Measurements from ENCODE around the gene WDR75. TPM values are rescaled to one million over a fixed set of nuclear protein-coding genes. Genes with fewer than 3 reads are reported as not detected.
A peak's percentile ranks its signal among the peaks of the same experiment; 100 is the strongest.
"Not testable (repeated sequence)": the region's sequence is repeated elsewhere in the genome, so short reads cannot be mapped to it uniquely, and the experiment has no call there.

Gene WDR75
- total RNA-seq, 8 experiments from 2014 or later: 45.1 to 73.9 (median 55.4) TPM

DNA sequence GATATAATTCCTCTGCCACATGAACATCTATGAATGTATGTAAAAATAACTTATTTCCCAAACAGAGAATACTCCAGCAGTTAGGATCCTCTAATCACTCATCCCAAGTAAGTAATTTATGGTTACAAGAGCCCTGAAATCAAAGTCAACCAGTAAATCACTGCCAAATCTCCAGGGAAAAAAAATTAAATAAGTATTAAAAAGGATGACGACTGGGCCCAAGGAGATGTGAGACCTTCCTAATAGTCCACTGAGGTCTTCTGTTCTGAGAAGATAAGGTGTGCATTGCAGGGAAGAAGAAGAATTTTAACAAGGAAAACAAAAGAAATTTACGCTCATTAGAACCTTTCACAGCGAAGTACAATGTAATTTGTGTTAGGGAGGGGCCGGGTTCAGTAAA lies 28.0 kb upstream of the WDR75 start:
- Histone ChIP-seq H3K27ac (no peak overlapping the region), H3K4me1 (replicated peaks in 1 of 2) (no peaks in the 10 kb centered on the region), H3K4me3 (no peak overlapping the region)
- no peak for ATAC-seq (replicated peaks in 6 of 8)
- in situ Hi-C loops (cut with MboI; ENCODE audit: low pct_unique_long_range_greater_than_20kb in 2 of 9, low sequenced_read_pairs in 9 of 9, unreplicated experiment in 9 of 9): loop anchor here in 6 of 9 experiments (10.0 to 25.0 kb wide), 5 partner anchors 326 to 901 kb away; no protein-coding TSS in a partner anchor
- WGBS, 10 experiments: 81 to 100% (median 88%) methylated on average over 1 to 4 of the region's 4 CpGs; no CpG with 5 or more reads in 1 of the 10 experiments

DNA sequence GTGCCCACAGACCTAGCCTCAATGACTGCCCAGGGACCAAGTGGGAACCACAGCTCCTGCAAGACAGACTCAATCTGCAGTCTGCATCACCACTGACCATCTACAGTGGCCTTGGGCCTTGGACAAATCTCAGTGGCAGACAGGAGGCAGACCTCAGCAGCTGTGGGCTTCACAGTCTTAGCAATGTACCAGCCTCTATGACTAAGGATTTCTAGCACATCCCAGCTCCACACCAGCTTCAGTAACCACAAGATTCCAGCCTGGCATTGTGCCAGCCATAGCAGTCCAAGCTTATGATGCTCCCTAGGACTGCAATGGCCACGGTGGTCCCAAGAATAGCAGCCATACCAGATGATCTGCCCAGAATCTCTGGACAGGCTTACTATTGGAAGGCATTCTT lies 19.6 kb upstream of the WDR75 start:
- Histone ChIP-seq H3K27ac (no peak overlapping the region), H3K4me3 (no peak overlapping the region), H3K4me1 (replicated peaks in 1 of 2) (no peaks in the 10 kb centered on the region)
- in situ Hi-C loops (cut with MboI; ENCODE audit: low pct_unique_long_range_greater_than_20kb in 2 of 9, low sequenced_read_pairs in 9 of 9, unreplicated experiment in 9 of 9): loop anchor here in 5 of 9 experiments (25.0 kb wide), 4 partner anchors 334 to 909 kb away; no protein-coding TSS in a partner anchor
- WGBS, 10 experiments: 57 to 100% (median 90%) methylated on average over 1 of the region's 1 CpG; no CpG with 5 or more reads in 6 of the 10 experiments
- peak in 2 of 8 experiments; percentile 25 to 43 for ATAC-seq (replicated peaks in 6 of 8)

DNA sequence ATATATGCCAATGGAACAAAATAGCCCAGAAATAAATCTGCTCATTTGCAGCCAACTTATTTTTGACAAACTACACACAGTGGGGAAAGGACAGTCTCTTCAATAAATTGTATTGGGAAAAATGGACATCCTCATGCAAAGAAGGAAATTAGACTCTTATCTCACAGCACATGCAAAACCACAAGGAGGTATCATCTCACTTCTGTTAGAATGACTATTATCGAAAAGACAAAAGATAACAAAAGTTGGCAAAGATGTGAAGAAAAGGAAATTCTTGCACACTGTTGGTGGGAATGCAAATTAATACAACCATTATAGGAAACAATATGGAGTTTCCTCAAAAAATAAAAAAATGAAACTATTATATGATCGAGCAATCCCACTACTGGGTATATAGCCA lies 16.3 kb upstream of the WDR75 start:
- in situ Hi-C loops (cut with MboI; ENCODE audit: low pct_unique_long_range_greater_than_20kb in 2 of 9, low sequenced_read_pairs in 9 of 9, unreplicated experiment in 9 of 9): loop anchor here in 5 of 9 experiments (25.0 kb wide), 4 partner anchors 338 to 913 kb away; no protein-coding TSS in a partner anchor
- H3K4me3 ChIP-seq: no peak overlapping the region
- no peaks in the 10 kb centered on the region for H3K4me1 ChIP-seq (replicated peaks in 1 of 2)
- no peak for ATAC-seq (replicated peaks in 6 of 8)
- H3K27ac ChIP-seq: no peak overlapping the region
- WGBS, 10 experiments: 51 to 100% (median 88%) methylated on average over 1 to 2 of the region's 2 CpGs; no CpG with 5 or more reads in 1 of the 10 experiments

DNA sequence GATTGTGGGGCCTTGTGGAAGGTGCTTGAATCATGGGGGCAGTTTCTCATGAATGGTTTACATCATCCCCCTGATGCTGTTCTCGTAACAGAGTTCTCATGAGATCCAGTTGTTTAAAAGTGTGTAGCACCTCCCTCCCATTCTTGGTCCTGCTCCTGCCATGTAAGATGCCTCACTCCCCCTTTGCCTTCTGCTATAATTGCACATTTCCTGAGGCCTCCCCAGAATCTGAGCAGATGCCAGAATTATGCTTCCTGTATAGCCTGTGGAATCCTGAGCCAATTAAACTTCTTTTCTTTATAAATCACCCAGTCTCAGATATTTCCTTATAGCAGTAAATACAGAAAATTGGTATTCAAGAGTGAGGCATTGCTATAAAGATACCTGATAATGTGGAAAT lies 15.6 kb upstream of the WDR75 start:
- Histone ChIP-seq H3K27ac (no peak overlapping the region), H3K4me1 (replicated peaks in 1 of 2) (no peaks in the 10 kb centered on the region), H3K4me3 (no peak overlapping the region)
- ATAC-seq (replicated peaks in 6 of 8): no peak
- 71 to 100% (median 100%) methylated on average over 1 of the region's 1 CpG; no CpG with 5 or more reads in 6 of the 10 experiments for WGBS, 10 experiments
- in situ Hi-C loops (cut with MboI; ENCODE audit: low pct_unique_long_range_greater_than_20kb in 2 of 9, low sequenced_read_pairs in 9 of 9, unreplicated experiment in 9 of 9): no loop called here

DNA sequence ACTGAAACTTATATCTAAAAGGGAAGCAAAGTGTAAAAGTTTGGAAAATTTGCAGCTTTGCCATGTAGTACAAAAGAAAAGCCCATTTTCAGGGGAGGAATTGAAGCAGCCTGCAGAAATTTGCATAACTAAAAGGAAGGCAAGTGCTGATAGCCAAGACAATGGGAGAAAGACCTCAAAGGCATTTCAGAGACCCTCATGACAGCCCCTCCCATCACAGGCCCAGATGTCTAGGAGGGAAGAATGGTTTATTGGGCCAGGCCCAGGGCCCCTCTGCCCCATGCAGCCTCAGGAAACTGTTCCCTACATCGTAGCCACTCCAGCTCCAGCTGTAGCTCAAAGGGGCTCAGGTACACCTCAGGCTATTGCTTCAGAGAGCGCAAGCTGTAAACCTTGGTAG lies 14.4 kb upstream of the WDR75 start:
- no peak for ATAC-seq (replicated peaks in 6 of 8)

DNA sequence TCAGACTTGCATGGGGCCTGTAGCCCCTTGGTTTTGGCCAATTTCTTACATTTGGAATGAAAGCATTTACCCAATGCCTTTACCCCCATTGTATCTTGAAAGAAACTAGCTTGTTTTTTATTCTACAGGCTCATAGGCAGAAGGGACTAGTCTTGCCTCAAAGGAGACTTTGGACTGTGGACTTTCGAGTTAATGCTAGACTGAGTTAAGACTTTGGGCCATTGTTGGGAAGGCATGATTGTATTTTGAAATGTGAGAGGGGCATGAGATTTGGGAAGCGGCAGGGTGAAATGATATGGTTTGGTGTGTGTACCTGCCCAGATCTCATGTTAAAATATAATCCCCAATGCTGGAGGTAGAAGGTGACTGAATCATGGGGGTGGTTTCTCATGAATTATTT lies 13.4 kb upstream of the WDR75 start:
- Histone ChIP-seq H3K4me1 (replicated peaks in 1 of 2) (no peaks in the 10 kb centered on the region), H3K27ac (no peak overlapping the region), H3K4me3 (no peak overlapping the region)
- in situ Hi-C loops (cut with MboI; ENCODE audit: low pct_unique_long_range_greater_than_20kb in 2 of 9, low sequenced_read_pairs in 9 of 9, unreplicated experiment in 9 of 9): no loop called here
- no peak for ATAC-seq (replicated peaks in 6 of 8)
- 33 to 100% (median 100%) methylated on average over 1 to 2 of the region's 2 CpGs; no CpG with 5 or more reads in 5 of the 10 experiments for WGBS, 10 experiments

More for the DNA sequence above, 14.4 kb upstream of the WDR75 start:
- H3K27ac ChIP-seq: no peak overlapping the region
- no peak overlapping the region for H3K4me3 ChIP-seq
- WGBS, 10 experiments: 0 to 83% (median 20%) methylated on average over 1 to 2 of the region's 2 CpGs; no CpG with 5 or more reads in 5 of the 10 experiments
- in situ Hi-C loops (cut with MboI; ENCODE audit: low pct_unique_long_range_greater_than_20kb in 2 of 9, low sequenced_read_pairs in 9 of 9, unreplicated experiment in 9 of 9): no loop called here
- H3K4me1 ChIP-seq (replicated peaks in 1 of 2): no peaks in the 10 kb centered on the region

DNA sequence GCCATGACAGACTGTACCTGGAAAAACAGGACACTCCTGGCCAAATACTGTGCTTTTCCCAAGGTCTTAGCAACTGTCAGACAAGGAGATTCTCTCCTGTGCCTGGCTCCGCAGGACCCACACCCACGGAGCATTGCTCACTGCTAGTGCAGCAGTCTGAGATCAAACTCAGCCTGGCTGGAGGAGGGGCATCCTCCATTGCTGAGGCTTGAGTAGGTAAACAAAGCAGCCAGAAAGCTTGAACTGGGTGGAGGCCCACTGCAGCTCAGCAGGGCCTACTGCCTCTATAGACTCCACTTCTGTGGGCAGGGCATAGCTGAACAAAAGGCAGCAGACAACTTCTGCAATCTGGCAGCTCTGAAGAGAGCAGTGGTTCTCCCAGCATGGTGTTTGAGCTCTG lies 10.8 kb upstream of the WDR75 start:
- in situ Hi-C loops (cut with MboI; ENCODE audit: low pct_unique_long_range_greater_than_20kb in 2 of 9, low sequenced_read_pairs in 9 of 9, unreplicated experiment in 9 of 9); H3K4me1 ChIP-seq (replicated peaks in 1 of 2); H3K4me3 ChIP-seq; H3K27ac ChIP-seq: not testable (repeated sequence)
- peak in 6 of 8 experiments; percentile 56 to 91 (median 75) for ATAC-seq (replicated peaks in 6 of 8)
- 71 to 100% methylated on average over 1 to 2 of the region's 2 CpGs; no CpG with 5 or more reads in 8 of the 10 experiments for WGBS, 10 experiments

DNA sequence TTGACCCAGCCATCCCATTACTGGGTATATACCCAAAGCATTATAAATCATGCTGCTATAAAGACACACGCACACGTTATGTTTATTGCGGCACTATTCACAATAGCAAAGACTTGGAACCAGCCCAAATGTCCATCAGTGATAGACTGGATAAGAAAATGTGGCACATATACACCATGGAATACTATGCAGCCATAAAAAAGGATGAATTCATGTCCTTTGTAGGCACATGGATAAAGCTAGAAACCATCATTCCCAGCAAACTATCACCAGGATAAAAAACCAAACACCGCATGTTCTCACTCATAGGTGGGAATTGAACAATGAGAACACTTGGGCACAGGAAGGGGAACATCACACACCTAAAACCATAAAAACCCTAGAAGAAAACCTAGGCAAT lies 5.5 kb upstream of the WDR75 start:
- ATAC-seq (replicated peaks in 6 of 8); H3K4me1 ChIP-seq (replicated peaks in 1 of 2); in situ Hi-C loops (cut with MboI; ENCODE audit: low pct_unique_long_range_greater_than_20kb in 2 of 9, low sequenced_read_pairs in 9 of 9, unreplicated experiment in 9 of 9); H3K4me3 ChIP-seq; H3K27ac ChIP-seq: not testable (repeated sequence)
- WGBS, 10 experiments: 87 to 100% (median 100%) methylated on average over 2 to 4 of the region's 4 CpGs; no CpG with 5 or more reads in 6 of the 10 experiments

DNA sequence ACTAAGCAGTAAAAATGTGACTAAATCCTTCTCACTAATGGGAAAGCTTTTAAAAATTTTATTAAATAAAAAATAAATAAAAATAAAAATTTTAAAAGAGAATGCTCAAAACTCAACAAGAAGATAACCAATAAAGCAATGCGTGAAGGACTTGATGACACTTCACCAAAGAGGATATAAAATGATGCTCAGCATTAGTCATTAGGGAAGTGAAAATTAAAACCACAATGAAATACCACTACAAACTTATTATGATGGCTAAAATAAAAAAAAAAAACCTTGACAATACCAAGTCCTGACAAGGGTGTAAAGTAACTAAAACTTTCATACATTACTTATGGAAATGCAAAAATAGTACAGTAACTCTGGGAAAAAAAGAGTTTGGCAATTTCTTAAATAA lies 3.3 kb upstream of the WDR75 start:
- in situ Hi-C loops (cut with MboI; ENCODE audit: low pct_unique_long_range_greater_than_20kb in 2 of 9, low sequenced_read_pairs in 9 of 9, unreplicated experiment in 9 of 9): no loop called here
- no peak for ATAC-seq (replicated peaks in 6 of 8)
- Histone ChIP-seq H3K4me1 (replicated peaks in 1 of 2) (peaks cover 3 to 12% of the 10 kb centered on the region in 2 donors), H3K27ac (no peak overlapping the region), H3K4me3 (no peak overlapping the region)
- WGBS, 10 experiments: 42 to 100% (median 77%) methylated on average over 1 of the region's 1 CpG

DNA sequence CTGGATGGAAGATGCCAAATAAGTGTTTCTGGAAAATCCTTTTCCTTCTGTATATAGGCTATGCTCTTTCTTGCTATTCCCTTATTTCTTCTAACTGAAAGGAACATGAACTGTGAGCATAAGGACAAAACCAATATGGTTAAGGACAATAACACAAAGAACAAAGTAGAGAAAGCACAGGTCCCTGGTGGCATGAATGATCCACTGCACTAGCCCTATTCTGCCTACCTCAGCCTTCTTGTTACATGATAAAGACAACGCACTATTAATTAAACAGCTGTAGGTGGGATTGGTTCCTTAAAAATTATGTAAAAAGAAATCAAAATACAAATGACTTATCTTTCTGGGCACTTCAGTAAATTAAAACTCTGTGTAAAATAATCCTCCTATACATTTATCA lies 1.9 kb upstream of the WDR75 start:
- Histone ChIP-seq H3K27ac (no peak overlapping the region), H3K4me1 (replicated peaks in 1 of 2) (peaks cover 6 to 19% of the 10 kb centered on the region in 2 donors), H3K4me3 (no peak overlapping the region)
- WGBS, 10 experiments: 64 to 100% (median 85%) methylated on average over 1 of the region's 1 CpG; no CpG with 5 or more reads in 2 of the 10 experiments
- in situ Hi-C loops (cut with MboI; ENCODE audit: low pct_unique_long_range_greater_than_20kb in 2 of 9, low sequenced_read_pairs in 9 of 9, unreplicated experiment in 9 of 9): no loop called here
- no peak for ATAC-seq (replicated peaks in 6 of 8)

DNA sequence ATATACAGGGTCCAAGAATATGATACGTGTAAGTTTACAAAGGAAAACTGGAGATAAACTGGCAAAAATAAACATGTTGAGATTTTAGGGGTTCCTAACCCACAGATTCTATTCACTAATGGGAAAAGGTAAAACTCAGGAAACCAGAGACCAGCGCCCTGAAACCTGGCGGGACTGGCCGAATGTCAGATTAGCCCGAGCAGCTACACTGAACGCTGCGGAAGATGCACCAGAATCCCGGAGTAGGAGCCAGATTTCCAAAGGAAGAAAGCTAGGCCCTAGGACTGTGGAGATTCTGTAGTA lies 679 bp upstream of the WDR75 start:
- H3K4me3 ChIP-seq: peak overlapping the region; percentile 52 to 67 (median 65)
- in situ Hi-C loops (cut with MboI; ENCODE audit: low pct_unique_long_range_greater_than_20kb in 2 of 9, low sequenced_read_pairs in 9 of 9, unreplicated experiment in 9 of 9): no loop called here
- H3K27ac ChIP-seq: peak overlapping the region; percentile 85 to 93
- peaks cover 6 to 19% of the 10 kb centered on the region in 2 donors for H3K4me1 ChIP-seq (replicated peaks in 1 of 2)
- peak; percentile 34 to 44 (median 40) for ATAC-seq (replicated peaks in 6 of 8)
- 0 to 3% (median 0%) methylated on average over 1 to 8 of the region's 8 CpGs; no CpG with 5 or more reads in 1 of the 10 experiments for WGBS, 10 experiments

DNA sequence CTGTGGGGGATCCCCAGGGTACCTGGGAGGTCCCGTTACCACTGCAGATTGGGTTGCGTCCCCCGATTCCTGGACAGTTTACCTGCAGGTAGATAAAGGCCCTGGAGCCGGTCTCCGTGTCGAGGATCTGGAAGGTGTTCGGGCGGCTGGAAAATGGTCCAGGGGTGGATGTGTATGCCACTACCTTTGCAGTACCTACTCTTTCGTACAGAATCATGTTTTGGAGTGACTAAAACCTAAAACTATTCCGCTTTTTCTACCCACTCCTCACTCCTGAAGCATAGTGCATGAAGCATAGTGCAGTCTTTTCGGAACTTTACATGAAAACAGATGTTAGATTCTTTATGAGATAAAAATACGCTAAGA lies 418 bp downstream of the WDR75 start:
- H3K4me1 ChIP-seq (replicated peaks in 1 of 2): peaks cover 6 to 19% of the 10 kb centered on the region in 2 donors
- in situ Hi-C loops (cut with MboI; ENCODE audit: low pct_unique_long_range_greater_than_20kb in 2 of 9, low sequenced_read_pairs in 9 of 9, unreplicated experiment in 9 of 9): no loop called here
- peak in 3 of 8 experiments; percentile 11 to 22 (median 20) for ATAC-seq (replicated peaks in 6 of 8)
- H3K4me3 ChIP-seq: peak overlapping the region; percentile 52 to 67 (median 65)
- 0 to 7% (median 0%) methylated on average over 2 to 11 of the region's 12 CpGs; no CpG with 5 or more reads in 4 of the 10 experiments for WGBS, 10 experiments
- peak overlapping the region; percentile 85 to 93 for H3K27ac ChIP-seq

DNA sequence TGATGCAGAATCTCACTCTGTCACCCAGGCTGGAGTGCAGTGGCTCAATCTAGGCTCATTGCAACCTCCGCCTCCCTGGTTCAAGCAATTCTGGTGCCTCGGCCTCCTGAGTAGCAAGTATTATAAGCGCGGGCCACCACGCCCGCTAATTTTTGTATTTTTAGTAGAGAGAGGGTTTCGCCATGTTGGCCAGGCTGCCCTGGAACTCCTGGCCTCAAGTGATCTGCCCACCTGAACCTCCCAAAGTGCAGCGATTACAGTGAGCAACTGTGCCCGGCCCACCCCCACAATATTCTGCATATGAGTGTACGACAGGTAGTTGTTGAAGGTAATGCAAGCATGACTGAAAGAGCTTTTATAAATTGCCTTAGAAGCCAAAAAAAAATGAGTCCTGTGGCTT lies 1.2 kb downstream of the WDR75 start:
- WGBS, 10 experiments: 80 to 100% (median 87%) methylated on average over 2 to 8 of the region's 10 CpGs; no CpG with 5 or more reads in 1 of the 10 experiments
- no peak overlapping the region for H3K27ac ChIP-seq
- peaks cover 6 to 19% of the 10 kb centered on the region in 2 donors for H3K4me1 ChIP-seq (replicated peaks in 1 of 2)
- no peak for ATAC-seq (replicated peaks in 6 of 8)
- H3K4me3 ChIP-seq: peak overlapping the region; percentile 52 to 67 (median 65)
- in situ Hi-C loops (cut with MboI; ENCODE audit: low pct_unique_long_range_greater_than_20kb in 2 of 9, low sequenced_read_pairs in 9 of 9, unreplicated experiment in 9 of 9): no loop called here

DNA sequence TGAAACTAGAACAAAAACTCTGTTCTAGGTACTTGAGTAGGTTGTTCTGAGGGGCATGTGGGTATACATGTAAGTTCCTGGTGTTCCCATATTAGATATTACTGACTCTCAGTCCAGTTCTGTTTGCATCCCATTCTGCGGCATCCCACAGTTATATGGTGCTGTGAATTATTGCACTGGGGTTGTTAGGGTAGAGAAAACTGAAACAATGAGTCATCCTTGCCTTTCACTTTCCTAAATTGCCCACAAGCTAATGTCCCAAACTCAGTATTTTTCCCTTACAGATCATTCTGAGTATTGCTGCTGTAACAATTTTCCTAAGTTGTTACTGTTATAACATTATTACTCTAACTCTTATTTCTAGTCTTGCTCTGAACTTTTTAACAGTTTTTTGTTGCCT lies 3.0 kb downstream of the WDR75 start:
- H3K4me1 ChIP-seq (replicated peaks in 1 of 2): peaks cover 6 to 19% of the 10 kb centered on the region in 2 donors
- WGBS, 10 experiments: 67 to 100% (median 83%) methylated on average over 1 of the region's 1 CpG; no CpG with 5 or more reads in 2 of the 10 experiments
- H3K4me3 ChIP-seq: no peak overlapping the region
- no peak for ATAC-seq (replicated peaks in 6 of 8)
- in situ Hi-C loops (cut with MboI; ENCODE audit: low pct_unique_long_range_greater_than_20kb in 2 of 9, low sequenced_read_pairs in 9 of 9, unreplicated experiment in 9 of 9): no loop called here
- H3K27ac ChIP-seq: no peak overlapping the region

All from motor neuron (in vitro differentiated cells).